HCT116 (cell line): ENCODE data around the gene SSC4D. TPM values are rescaled to one million over a fixed set of nuclear protein-coding genes. Genes with fewer than 3 reads are reported as not detected.

ENCODE experiments used
- ATAC-seq: fragments of 200-7000 bp; cut with Tn5 transposase; 2 replicates; pipeline ENCODE4 v1.9.1; 2020; ENCODE audit warnings: mild to moderate bottlenecking, moderate library complexity
- BruUV-seq: library from RNA; stranded (reverse); fragments of 400-500 nt; replicated peaks from 2 replicates; lab custom pipeline; 2021; lab: Mats Ljungman, UMichigan
- CTCF ChIA-PET: fragments of 300-600 bp; sonication (Branson Sonifier 250); formaldehyde crosslinking; loops from one replicate; lab custom pipeline; 2021; ENCODE audit warnings: antibody characterized with exemption; lab: Charles Lee
- POLR2A ChIA-PET: fragments of 300-600, 350-600 bp; sonication (Branson Sonifier 250); formaldehyde crosslinking; loops from one replicate; lab custom pipeline; 2021; ENCODE audit warnings: antibody characterized with exemption; lab: Charles Lee
- RAD21 ChIA-PET, 2 experiments: fragments of 300-600 bp; sonication (Branson Sonifier 250); formaldehyde crosslinking; loops; one replicate each; lab custom pipeline; 2023; ENCODE audit warnings: low total read pairs in 2 of 2; ENCODE audit not compliant: uncharacterized antibody in 2 of 2, unreplicated experiment in 2 of 2, low non-redundant PET in 1 of 2; lab: Charles Lee
- DNase-seq: peaks from one replicate; pipeline ENCODE4 v3.0.0-alpha.2; 2010; ENCODE audit warnings: low read depth, low spot score
- H2AFZ ChIP-seq: fragments of 200-600 bp; shearing (Covaris generic), sonication (generic); 2 replicates; pipeline ENCODE4 v1.6.1; 2017; ENCODE audit warnings: low read depth, mixed run types, mixed read lengths, antibody characterized with exemption, low read length; ENCODE audit not compliant: poor library complexity, severe bottlenecking
- H3K27ac ChIP-seq: 2 replicates; pipeline ENCODE4 v1.5.1; 2012; ENCODE audit warnings: low read depth, low read length
- H3K27me3 ChIP-seq: fragments of 200-600 bp; sonication (generic); 2 replicates; pipeline ENCODE4 v1.6.1; 2016; ENCODE audit warnings: mixed run types, low read length, mixed read lengths; ENCODE audit not compliant: insufficient read depth
- H3K36me3 ChIP-seq, 2 experiments: fragments of 200-500 bp in 1 of 2; fragments of 200-600 bp in 1 of 2; sonication (Bioruptor generic) in 1 of 2; sonication (generic) in 1 of 2; 2 replicates each; pipeline versions ENCODE4 v1.5.1 to v1.6.1; 2014 to 2016; ENCODE audit warnings: low read length in 2 of 2, inconsistent platforms in 1 of 2, mixed read lengths in 1 of 2, mixed run types in 1 of 2; ENCODE audit not compliant: insufficient read depth in 2 of 2, control insufficient read depth in 1 of 2
- H3K4me1 ChIP-seq, 2 experiments: fragments of 200-600 bp in 1 of 2; sonication (generic) in 1 of 2; 2 replicates each; pipeline versions ENCODE4 v1.5.1 to v1.6.1; 2012 to 2017; ENCODE audit warnings: low read length in 2 of 2, inconsistent platforms in 1 of 2, mild to moderate bottlenecking in 1 of 2, mixed read lengths in 1 of 2, mixed run types in 1 of 2, moderate library complexity in 1 of 2; ENCODE audit not compliant: insufficient read depth in 2 of 2, control insufficient read depth in 1 of 2
- H3K4me2 ChIP-seq: fragments of 200-600 bp; sonication (generic); 2 replicates; pipeline ENCODE4 v1.6.1; 2017; ENCODE audit warnings: mixed run types, low read length, mixed read lengths
- H3K4me3 ChIP-seq, 2 experiments: fragments of 200-600 bp in 1 of 2; sonication (generic) in 1 of 2; replicated peaks in 1 of 2; 2 replicates each; pipeline ENCODE4 v1.5.1; 2011 to 2016; ENCODE audit warnings: low read length in 2 of 2, control low read depth in 1 of 2, low read depth in 1 of 2, mild to moderate bottlenecking in 1 of 2, mixed read lengths in 1 of 2, mixed run types in 1 of 2
- H3K79me2 ChIP-seq: fragments of 200-600 bp; sonication (generic); 2 replicates; pipeline ENCODE4 v1.6.1; 2017; ENCODE audit warnings: mild to moderate bottlenecking, mixed run types, low read length, moderate library complexity, mixed read lengths; ENCODE audit not compliant: insufficient read depth
- H3K9ac ChIP-seq: fragments of 200-600 bp; sonication (generic); 2 replicates; pipeline ENCODE4 v1.6.1; 2016; ENCODE audit warnings: low read length, mixed read lengths
- H3K9me2 ChIP-seq: fragments of 200-600 bp; sonication (generic), shearing (Covaris generic); 2 replicates; pipeline ENCODE4 v1.6.1; 2017; ENCODE audit warnings: mixed run types, mild to moderate bottlenecking, moderate library complexity; ENCODE audit not compliant: insufficient read depth
- H3K9me3 ChIP-seq, 2 experiments: fragments of 200-500 bp in 1 of 2; fragments of 200-600 bp in 1 of 2; sonication (Bioruptor generic) in 1 of 2; sonication (generic) in 1 of 2; 2 replicates each; pipeline ENCODE4 v1.6.1; 2014 to 2017; ENCODE audit warnings: low read length in 2 of 2, mixed read lengths in 2 of 2, inconsistent platforms in 1 of 2, low read depth in 1 of 2, mild to moderate bottlenecking in 1 of 2, mixed run types in 1 of 2, moderate library complexity in 1 of 2; ENCODE audit not compliant: control insufficient read depth in 1 of 2, insufficient read depth in 1 of 2
- H4K20me1 ChIP-seq: fragments of 200-600 bp; sonication (generic), shearing (Covaris generic); 2 replicates; pipeline ENCODE4 v1.6.1; 2017; ENCODE audit warnings: mixed run types, mild to moderate bottlenecking, moderate library complexity; ENCODE audit not compliant: insufficient read depth
- ATF3 ChIP-seq: IDR thresholded peaks from 2 replicates; pipeline ENCODE4 v1.6.1; 2012
- CBX3 ChIP-seq: IDR thresholded peaks from 2 replicates; pipeline ENCODE4 v1.6.1; 2012; ENCODE audit warnings: low read depth
- EGR1 ChIP-seq: IDR thresholded peaks from 2 replicates; pipeline ENCODE4 v1.6.1; 2012; ENCODE audit warnings: low read depth
- ELF1 ChIP-seq: IDR thresholded peaks from 2 replicates; pipeline ENCODE4 v1.6.1; 2012; ENCODE audit warnings: low read depth, borderline replicate concordance
- EZH2 ChIP-seq: fragments of 200-600 bp; sonication (generic); IDR thresholded peaks from 2 replicates; pipeline ENCODE4 v1.6.1; 2017; ENCODE audit warnings: antibody characterized with exemption, mixed run types
- EZH2phosphoT487 ChIP-seq: fragments of 200-600 bp; IDR thresholded peaks from 2 replicates; pipeline ENCODE4 v1.6.1; 2018; ENCODE audit warnings: antibody characterized with exemption, borderline replicate concordance
- FOSL1 ChIP-seq: IDR thresholded peaks from 2 replicates; pipeline ENCODE4 v1.6.1; 2012; ENCODE audit warnings: low read depth
- POLR2AphosphoS5 ChIP-seq: IDR thresholded peaks from 2 replicates; pipeline ENCODE4 v1.6.1; 2011; ENCODE audit warnings: mild to moderate bottlenecking, low read depth, low read length, moderate library complexity
- REST ChIP-seq: IDR thresholded peaks from 2 replicates; pipeline ENCODE4 v1.6.1; 2012; ENCODE audit warnings: low read depth
- SIN3A ChIP-seq: IDR thresholded peaks from 2 replicates; pipeline ENCODE4 v1.6.1; 2012; ENCODE audit warnings: low read depth
- SP1 ChIP-seq: IDR thresholded peaks from 2 replicates; pipeline ENCODE4 v1.6.1; 2012; ENCODE audit warnings: low read depth
- SRF ChIP-seq: IDR thresholded peaks from 2 replicates; pipeline ENCODE4 v1.6.1; 2012; ENCODE audit warnings: low read depth
- TCF7L2 ChIP-seq: IDR thresholded peaks from 2 replicates; pipeline ENCODE4 v1.7.0; 2011; ENCODE audit warnings: borderline replicate concordance, inconsistent platforms; ENCODE audit not compliant: insufficient read depth, insufficient read length; ENCODE audit errors: extremely low read depth
- YY1 ChIP-seq: IDR thresholded peaks from 2 replicates; pipeline ENCODE4 v1.6.1; 2011; ENCODE audit warnings: low read length, low read depth, moderate library complexity, mild to moderate bottlenecking; ENCODE audit not compliant: insufficient replicate concordance; ENCODE audit errors: extremely low read depth
- ZFX ChIP-seq: fragments of 450-650 bp; IDR thresholded peaks from 2 replicates; pipeline ENCODE4 v1.6.1; 2017
- intact Hi-C: fragments of 100-400 bp; cut with micrococcal nuclease; formaldehyde crosslinking; loops from 2 replicates; pipeline ENCODE4 v1.10.0; 2022
- total RNA-seq: library from RNA; stranded (reverse); gene quantifications from one replicate; pipeline ENCODE4 v1.2.1, GENCODE V29; 2021; ENCODE audit not compliant: unreplicated experiment

Gene SSC4D
- total RNA-seq, 1 experiment from 2014 or later: 1.1 TPM

- ChIA-PET CTCF (no interaction called here), POLR2A (interaction anchor here (0.9 to 1.4 kb wide), 2 partner anchors 13 to 57 kb away, joined by 3 to 4 read pairs; no protein-coding TSS in a partner anchor), RAD21 (no interaction called here)
- intact Hi-C loops: no loop called here
- no peaks in the 10 kb centered on the region for H3K27me3 ChIP-seq
- no peaks in the 10 kb centered on the region for H3K9me2 ChIP-seq
- ATAC-seq (no peak), DNase-seq (no peak)
- no peak overlapping the region; the same call in 1 of the 2 replicates for H3K4me2 ChIP-seq
- no peaks in the 10 kb centered on the region for H3K9me3 ChIP-seq
- peaks cover 33 to 59% of the 10 kb centered on the region in 2 experiments for H3K4me1 ChIP-seq
- H3K36me3 ChIP-seq: no peaks in the 10 kb centered on the region
- no peak overlapping the region for H3K9ac ChIP-seq
- H2AFZ ChIP-seq: no peak overlapping the region
- H3K27ac ChIP-seq: no peak overlapping the region
- H3K4me3 ChIP-seq: no peak overlapping the region
- no peaks in the 10 kb centered on the region for H4K20me1 ChIP-seq
- no peaks in the 10 kb centered on the region for H3K79me2 ChIP-seq
- BruUV-seq: no TSS peak
- TF ChIP-seq CBX3 (no peak), REST (no peak), TCF7L2 (no peak), SIN3A (no peak), FOSL1 (no peak), EZH2 (no peak), ELF1 (no peak), SRF (no peak), SP1 (no peak), POLR2AphosphoS5 (no peak), YY1 (no peak), EGR1 (no peak), ZFX (no peak), ATF3 (no peak), EZH2phosphoT487 (no peak)
- TF ChIP-seq, all 23 proteins: peak for 0
These were observed 32.1 kb downstream of the SSC4D start for GRCh38 chr7:76377186-76377918.
